NCI-H1092 (cell line): ENCODE data around the gene PFDN4.
"Not testable (repeated sequence)": the region's sequence is repeated elsewhere in the genome, so short reads cannot be mapped to it uniquely, and the experiment has no call there.

Source experiments
- DNase-seq: peaks from one replicate; lab custom pipeline; 2025; lab: John Stamatoyannopoulos, UW

PFDN4 gene

GRCh38 chr20:54223751-54224150 is 15.9 kb downstream of the PFDN4 start:
- no peak for DNase-seq

DNA sequence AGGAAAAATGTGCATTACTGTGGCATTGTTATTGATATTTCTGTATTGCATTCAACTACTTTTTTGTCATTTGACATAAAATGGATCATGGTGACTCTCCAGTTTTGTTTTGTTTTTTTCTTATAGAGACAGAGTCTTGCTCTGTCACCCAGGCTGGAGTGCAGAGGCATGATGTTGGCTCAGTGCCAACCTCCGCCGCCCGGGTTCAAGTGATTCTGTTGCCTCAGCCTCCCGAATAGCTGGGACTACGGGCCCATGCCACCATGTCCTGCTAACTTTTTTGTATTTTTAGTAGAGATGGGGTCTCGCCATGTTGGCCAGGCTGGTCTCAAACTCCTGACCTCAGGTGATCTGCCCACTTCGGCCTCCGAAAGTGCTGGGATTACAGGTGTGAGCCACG is 16.8 kb downstream of the PFDN4 start:
- not testable (repeated sequence) for DNase-seq

- no peak for DNase-seq
These were observed 19.4 kb downstream of the PFDN4 start for GRCh38 chr20:54227241-54227640.

GRCh38 chr20:54227751-54228150 is 19.9 kb downstream of the PFDN4 start:
- no peak for DNase-seq

DNA sequence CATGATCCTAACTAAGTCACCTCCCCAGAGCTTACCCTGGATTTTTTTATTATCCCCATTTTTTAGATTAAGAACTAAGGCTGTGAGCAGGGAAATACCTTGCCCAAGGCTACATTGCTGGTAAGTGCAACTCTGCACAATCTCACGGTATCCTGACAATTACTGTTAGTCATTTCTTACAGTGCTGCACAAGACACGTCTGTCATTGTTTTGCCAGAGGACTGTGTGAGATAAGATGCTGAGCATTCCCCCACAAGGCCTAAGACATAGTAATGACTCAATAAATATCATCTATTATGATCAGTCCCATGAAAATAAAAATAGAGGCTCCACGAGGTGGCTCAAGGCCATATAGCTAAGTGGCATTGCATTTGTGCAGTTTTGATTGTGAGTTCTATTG is 21.0 kb downstream of the PFDN4 start:
- no peak for DNase-seq

- no peak for DNase-seq
These were observed 21.8 kb downstream of the PFDN4 start for GRCh38 chr20:54229566-54230160.

GRCh38 chr20:54231036-54231435 is 23.1 kb downstream of the PFDN4 start:
- no peak for DNase-seq

GRCh38 chr20:54234991-54235390 is 27.1 kb downstream of the PFDN4 start:
- DNase-seq, result no peak

- DNase-seq, result no peak
These were observed 29.4 kb downstream of the PFDN4 start for GRCh38 chr20:54237116-54237943.

- no peak for DNase-seq
These were observed 36.2 kb downstream of the PFDN4 start for GRCh38 chr20:54244113-54244512.

DNA sequence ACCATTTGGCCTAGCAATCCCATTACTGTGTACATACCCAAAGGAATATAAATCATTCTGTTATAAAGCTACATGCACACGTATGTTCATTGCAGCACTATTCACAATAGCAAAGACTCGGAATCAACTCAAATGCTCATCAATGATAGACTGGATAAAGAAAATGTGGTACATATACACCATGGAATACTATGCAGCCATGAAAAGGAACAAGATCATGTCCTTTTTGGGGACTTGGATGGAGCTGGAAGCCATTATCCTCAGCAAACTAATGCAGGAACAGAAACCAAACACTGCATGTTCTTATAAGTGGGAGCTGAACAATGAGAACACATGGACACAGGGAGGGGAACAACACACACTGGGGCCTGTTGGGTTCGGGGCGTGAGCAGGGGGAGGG is 40.8 kb downstream of the PFDN4 start:
- not testable (repeated sequence) for DNase-seq

GRCh38 chr20:54250691-54251090 is 42.8 kb downstream of the PFDN4 start:
- DNase-seq, result no peak

DNA sequence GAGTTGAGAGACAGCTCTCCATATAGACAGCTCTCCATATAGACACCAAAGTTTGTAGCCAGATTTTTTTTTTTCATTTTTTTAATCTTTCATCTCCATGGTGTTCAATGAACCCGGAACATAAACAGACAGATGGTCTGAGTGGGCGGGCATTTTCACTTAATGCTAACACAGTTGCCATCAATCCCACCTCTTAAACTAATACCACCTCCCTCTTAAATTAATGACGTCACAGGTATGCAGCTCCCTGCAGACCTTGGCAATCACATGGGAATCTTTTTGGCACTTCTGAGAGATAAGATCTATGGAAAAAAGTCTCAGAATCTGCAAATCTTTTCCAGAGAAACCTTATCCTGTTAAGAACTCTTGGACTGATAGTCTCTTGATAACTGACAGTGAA is 43.2 kb downstream of the PFDN4 start:
- no peak for DNase-seq

- DNase-seq, result no peak
These were observed 46.7 kb downstream of the PFDN4 start for GRCh38 chr20:54254596-54254995.

GRCh38 chr20:54255157-54255556 is 47.3 kb downstream of the PFDN4 start:
- DNase-seq, result no peak

DNA sequence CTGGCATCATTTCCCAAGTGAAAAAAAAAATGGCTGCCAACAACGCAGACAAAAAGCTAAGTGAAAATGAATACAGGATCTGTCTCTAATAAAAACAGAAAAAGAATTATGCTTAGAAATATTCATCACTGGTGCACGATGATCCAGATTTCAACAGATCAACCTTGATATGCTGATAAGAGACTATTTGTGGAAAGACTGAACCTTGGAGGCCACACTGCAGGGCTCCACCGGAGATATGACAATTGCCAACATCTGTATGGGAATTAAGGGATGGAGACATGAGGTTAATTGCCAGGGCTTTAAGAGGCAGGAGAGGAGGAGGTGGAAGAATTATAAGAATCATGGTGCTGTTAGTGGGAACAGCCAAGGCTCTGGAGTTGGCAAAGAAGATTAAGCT is 48.3 kb downstream of the PFDN4 start:
- no peak for DNase-seq

GRCh38 chr20:54257071-54257816 is 49.4 kb downstream of the PFDN4 start:
- DNase-seq, result no peak

DNA sequence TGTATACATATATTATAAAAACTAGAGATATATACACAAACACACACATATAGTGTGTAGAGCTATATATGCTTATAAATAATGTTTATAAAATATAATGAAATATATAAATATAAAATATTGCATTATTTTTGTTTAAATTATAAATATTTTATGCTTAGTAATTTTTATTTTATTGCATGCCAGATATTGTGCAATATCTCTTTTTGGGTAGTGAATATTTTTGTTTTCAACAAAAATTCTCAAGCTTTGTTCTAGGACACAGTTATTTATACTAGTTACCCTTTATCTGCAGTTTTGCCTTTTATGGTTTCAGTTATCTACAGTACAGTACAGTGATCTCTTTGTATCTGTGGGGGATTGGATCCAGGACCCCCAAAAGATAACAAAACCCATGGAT is 52.2 kb downstream of the PFDN4 start:
- DNase-seq, result no peak

DNA sequence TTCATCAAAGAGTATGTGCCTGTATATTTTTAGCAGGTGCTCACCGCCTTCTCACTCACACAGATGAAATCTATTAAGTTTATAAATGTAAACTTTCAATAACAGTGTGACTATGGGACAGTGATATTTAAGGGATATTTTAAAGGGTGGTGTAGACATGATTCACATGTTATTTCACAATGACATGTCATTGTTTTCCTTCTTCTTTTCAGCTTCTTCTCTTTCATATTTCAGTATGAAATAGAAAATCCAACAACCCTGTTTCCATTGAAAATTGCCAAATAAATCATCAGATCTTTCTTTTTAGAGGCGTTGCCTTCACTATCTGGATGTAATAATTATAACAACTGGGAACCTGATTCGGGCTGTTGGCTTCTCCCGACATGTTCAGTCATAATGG is 54.8 kb downstream of the PFDN4 start:
- no peak for DNase-seq

GRCh38 chr20:54263116-54263690 is 55.3 kb downstream of the PFDN4 start:
- no peak for DNase-seq

DNA sequence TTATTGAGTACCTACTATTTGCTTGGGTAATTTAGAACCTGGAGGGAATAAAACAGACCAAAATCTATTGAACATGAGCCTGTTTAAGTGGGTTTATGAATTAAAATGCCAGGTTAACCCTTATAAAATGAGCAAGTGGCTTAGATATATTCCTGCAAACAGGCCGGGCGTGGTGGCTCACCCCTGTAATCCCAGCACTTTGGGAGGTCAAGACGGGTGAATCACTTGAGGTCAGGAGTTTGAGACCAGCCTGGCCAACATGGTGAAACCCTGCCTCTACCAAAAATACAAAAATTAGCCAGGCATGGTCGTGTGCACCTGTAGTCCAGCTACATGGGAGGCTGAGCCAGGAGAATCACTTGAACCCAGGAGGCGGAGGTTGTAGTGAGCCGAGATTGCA is 57.9 kb downstream of the PFDN4 start:
- not testable (repeated sequence) for DNase-seq

DNA sequence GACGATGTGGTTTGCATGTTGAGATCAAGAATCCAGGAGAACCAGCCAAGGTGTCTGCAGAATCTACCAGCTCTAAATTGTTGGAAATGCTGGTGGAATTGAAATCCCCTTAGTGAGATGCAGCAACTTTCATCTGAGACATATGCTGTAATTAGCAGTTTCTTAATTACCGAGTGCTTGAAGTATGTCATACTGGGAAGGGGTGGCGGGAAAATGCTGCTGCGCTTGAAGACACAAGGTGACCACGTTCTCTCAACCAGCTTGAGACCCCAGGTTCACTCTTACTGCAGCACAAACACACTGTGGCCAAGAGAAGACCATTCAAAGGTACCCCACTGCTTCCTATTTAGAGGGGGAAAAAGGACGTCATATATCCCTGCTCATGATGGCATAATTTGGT is 59.0 kb downstream of the PFDN4 start:
- DNase-seq, result no peak
